Liver (tissue), 3 donors: ENCODE measurements around the gene PTN.

Source experiments
- ATF3 ChIP-seq: IDR thresholded peaks from 2 replicates; pipeline ENCODE4 v1.6.1; 2016; ENCODE audit warnings: antibody characterized with exemption
- CTCF ChIP-seq: fragments of 150-350 bp; IDR thresholded peaks from 2 replicates; pipeline ENCODE4 v1.5.1; 2017; ENCODE audit warnings: improper control_type of control experiment, low read depth, low read length; ENCODE audit not compliant: missing input control
- GABPA ChIP-seq, 2 donors: IDR thresholded peaks in 1 of 2; conservative IDR thresholded peaks in 1 of 2; 2 replicates each; pipeline ENCODE4 v1.6.1; 2016; ENCODE audit warnings: antibody characterized with exemption in 2 of 2, mild to moderate bottlenecking in 1 of 2, moderate library complexity in 1 of 2
- JUND ChIP-seq, 2 donors: IDR thresholded peaks; 2 replicates each; pipeline ENCODE4 v1.6.1; 2016; ENCODE audit warnings: antibody characterized with exemption in 2 of 2
- MAX ChIP-seq: IDR thresholded peaks from 2 replicates; pipeline ENCODE4 v1.6.1; 2016; ENCODE audit warnings: antibody characterized with exemption
- RAD21 ChIP-seq, 2 donors: IDR thresholded peaks; 2 replicates each; pipeline ENCODE4 v1.6.1; 2016; ENCODE audit warnings: antibody characterized with exemption in 2 of 2, mild to moderate bottlenecking in 2 of 2
- REST ChIP-seq: IDR thresholded peaks from 2 replicates; pipeline ENCODE4 v1.6.1; 2016; ENCODE audit warnings: antibody characterized with exemption, mild to moderate bottlenecking
- SP1 ChIP-seq: IDR thresholded peaks from 2 replicates; pipeline ENCODE4 v1.6.1; 2018; ENCODE audit warnings: antibody characterized with exemption, mild to moderate bottlenecking
- TAF1 ChIP-seq: conservative IDR thresholded peaks from 2 replicates; pipeline ENCODE4 v1.6.1; 2016; ENCODE audit warnings: antibody characterized with exemption, mild to moderate bottlenecking
- ZBTB33 ChIP-seq: IDR thresholded peaks from 2 replicates; pipeline ENCODE4 v1.6.1; 2016; ENCODE audit warnings: antibody characterized with exemption
- donor health status: healthy.
- donor health status: healthy.

- no peak for TF ChIP-seq CTCF
- TF ChIP-seq MAX = no peak
- TF ChIP-seq TAF1 = no peak
- TF ChIP-seq JUND (IDR thresholded peaks at IDR 0.05) = no peak
- no peak for TF ChIP-seq RAD21 (IDR thresholded peaks at IDR 0.05)
- TF ChIP-seq ZBTB33 = no peak
- TF ChIP-seq GABPA (IDR thresholded peaks at IDR 0.05 in 1 of 2, conservative IDR thresholded peaks at IDR 0.05 in 1 of 2) = no peak
- TF ChIP-seq REST = no peak
- no peak for TF ChIP-seq SP1
- no peak for TF ChIP-seq ATF3
Measured at GRCh38 chr7:137298464-137298794, 45.1 kb downstream of the PTN start.
